IPS-15b (cell line): Measurements from ENCODE around the gene EMP1.

Experiments used
- H3K27me3 ChIP-seq: one replicate; pipeline ENCODE4 v1.6.1; 2013; ENCODE audit warnings: low read length; ENCODE audit not compliant: control insufficient read depth, insufficient read depth
- H3K36me3 ChIP-seq: one replicate; pipeline ENCODE4 v1.6.1; 2013; ENCODE audit warnings: low read length; ENCODE audit not compliant: control insufficient read depth, insufficient read depth
- H3K4me1 ChIP-seq: one replicate; pipeline ENCODE4 v1.6.1; 2013; ENCODE audit warnings: mild to moderate bottlenecking, low read length; ENCODE audit not compliant: control insufficient read depth, insufficient read depth
- H3K4me3 ChIP-seq: one replicate; pipeline ENCODE4 v1.5.1; 2013; ENCODE audit warnings: low read depth, low read length
- H3K9ac ChIP-seq: one replicate; pipeline ENCODE4 v1.6.1; 2013; ENCODE audit warnings: low read depth, mild to moderate bottlenecking, low read length
- H3K9me3 ChIP-seq: one replicate; pipeline ENCODE4 v1.6.1; 2013; ENCODE audit warnings: mild to moderate bottlenecking, low read length; ENCODE audit not compliant: control insufficient read depth, insufficient read depth

EMP1 gene

GRCh38 chr12:13238204-13238603 lies 41.7 kb downstream of the EMP1 start:
- no peaks in the 10 kb centered on the region for H3K4me1 ChIP-seq
- no peak overlapping the region for H3K9ac ChIP-seq
- no peaks in the 10 kb centered on the region for H3K27me3 ChIP-seq
- H3K36me3 ChIP-seq, result no peaks in the 10 kb centered on the region
- H3K9me3 ChIP-seq, result no peaks in the 10 kb centered on the region
- H3K4me3 ChIP-seq, result no peak overlapping the region

DNA sequence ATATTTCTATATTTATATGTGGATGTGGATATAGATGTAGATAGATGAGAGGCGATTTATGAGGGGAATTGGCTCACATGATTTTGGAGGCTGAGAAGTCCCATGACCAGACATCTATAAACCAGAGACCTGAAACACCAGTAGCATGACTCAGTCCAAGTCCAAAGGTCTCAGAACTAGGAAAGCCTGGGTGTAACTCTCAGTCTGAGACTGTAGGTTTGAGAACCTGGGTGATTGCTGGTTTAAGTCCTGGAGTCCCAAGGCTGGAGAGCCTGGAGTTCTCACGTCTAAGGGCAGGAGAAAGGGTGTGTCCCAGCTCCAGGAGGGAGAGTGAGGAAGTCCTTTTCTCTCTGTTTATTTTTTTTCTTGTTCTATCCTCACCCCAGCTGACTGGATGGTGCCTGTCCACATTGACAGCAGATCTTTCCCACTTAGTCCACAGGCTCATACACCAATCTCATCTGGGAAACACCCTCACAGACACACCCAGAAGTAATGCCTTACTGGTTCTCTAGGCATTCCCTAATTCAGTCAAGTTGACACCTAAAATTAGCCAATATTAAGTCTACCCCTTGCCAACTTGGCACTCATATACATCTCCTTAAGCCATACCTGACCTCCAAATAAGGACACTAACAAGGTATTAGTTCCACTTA lies 45.4 kb downstream of the EMP1 start:
- H3K4me1 ChIP-seq, result no peaks in the 10 kb centered on the region
- no peak overlapping the region for H3K9ac ChIP-seq
- H3K36me3 ChIP-seq, result no peaks in the 10 kb centered on the region
- no peaks in the 10 kb centered on the region for H3K9me3 ChIP-seq
- H3K4me3 ChIP-seq, result no peak overlapping the region
- H3K27me3 ChIP-seq, result no peaks in the 10 kb centered on the region

- H3K27me3 ChIP-seq, result no peaks in the 10 kb centered on the region
- H3K9me3 ChIP-seq, result no peaks in the 10 kb centered on the region
- H3K9ac ChIP-seq, result no peak overlapping the region
- no peaks in the 10 kb centered on the region for H3K4me1 ChIP-seq
- H3K36me3 ChIP-seq, result no peaks in the 10 kb centered on the region
- no peak overlapping the region for H3K4me3 ChIP-seq
These were observed 46.4 kb downstream of the EMP1 start for GRCh38 chr12:13242936-13243335.

GRCh38 chr12:13243516-13244070 lies 47.1 kb downstream of the EMP1 start:
- H3K27me3 ChIP-seq, result no peaks in the 10 kb centered on the region
- no peak overlapping the region for H3K9ac ChIP-seq
- H3K4me3 ChIP-seq, result no peak overlapping the region
- H3K36me3 ChIP-seq, result no peaks in the 10 kb centered on the region
- no peaks in the 10 kb centered on the region for H3K9me3 ChIP-seq
- no peaks in the 10 kb centered on the region for H3K4me1 ChIP-seq

GRCh38 chr12:13247596-13247995 lies 51.1 kb downstream of the EMP1 start:
- H3K27me3 ChIP-seq, result no peaks in the 10 kb centered on the region
- H3K9me3 ChIP-seq, result no peaks in the 10 kb centered on the region
- H3K36me3 ChIP-seq, result no peaks in the 10 kb centered on the region
- no peak overlapping the region for H3K9ac ChIP-seq
- no peaks in the 10 kb centered on the region for H3K4me1 ChIP-seq
- H3K4me3 ChIP-seq, result no peak overlapping the region

DNA sequence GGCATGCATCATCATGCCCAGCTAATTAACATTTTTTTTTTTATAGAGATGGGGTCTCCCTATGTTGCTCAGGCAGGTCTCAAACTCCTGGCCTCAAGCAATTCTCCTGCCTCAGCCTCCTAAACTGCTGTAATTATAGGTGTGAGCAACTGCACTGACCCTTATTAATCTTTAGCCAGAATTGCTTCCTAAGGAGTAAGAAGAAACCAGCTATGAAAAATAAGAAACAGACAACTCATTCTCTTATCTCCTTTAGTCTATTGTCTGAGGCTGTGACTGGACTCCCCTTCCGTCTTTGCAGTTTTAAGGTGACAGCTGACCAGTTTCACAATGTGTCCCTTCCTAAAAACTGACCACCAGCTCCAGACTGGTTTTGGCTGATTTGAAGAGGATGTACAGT lies 52.4 kb downstream of the EMP1 start:
- H3K27me3 ChIP-seq, result no peaks in the 10 kb centered on the region
- no peaks in the 10 kb centered on the region for H3K9me3 ChIP-seq
- no peak overlapping the region for H3K4me3 ChIP-seq
- no peaks in the 10 kb centered on the region for H3K36me3 ChIP-seq
- no peaks in the 10 kb centered on the region for H3K4me1 ChIP-seq
- no peak overlapping the region for H3K9ac ChIP-seq

- Histone ChIP-seq H3K4me1 (peaks cover 4% of the 10 kb centered on the region), H3K4me3 (no peak overlapping the region), H3K36me3 (no peaks in the 10 kb centered on the region), H3K27me3 (no peaks in the 10 kb centered on the region), H3K9me3 (no peaks in the 10 kb centered on the region), H3K9ac (no peak overlapping the region)
These were observed 53.9 kb downstream of the EMP1 start for GRCh38 chr12:13250416-13250815.

GRCh38 chr12:13251521-13251920 lies 55.0 kb downstream of the EMP1 start:
- no peaks in the 10 kb centered on the region for H3K36me3 ChIP-seq
- H3K4me1 ChIP-seq, result peaks cover 8% of the 10 kb centered on the region
- H3K27me3 ChIP-seq, result no peaks in the 10 kb centered on the region
- no peaks in the 10 kb centered on the region for H3K9me3 ChIP-seq
- H3K4me3 ChIP-seq, result no peak overlapping the region
- no peak overlapping the region for H3K9ac ChIP-seq

DNA sequence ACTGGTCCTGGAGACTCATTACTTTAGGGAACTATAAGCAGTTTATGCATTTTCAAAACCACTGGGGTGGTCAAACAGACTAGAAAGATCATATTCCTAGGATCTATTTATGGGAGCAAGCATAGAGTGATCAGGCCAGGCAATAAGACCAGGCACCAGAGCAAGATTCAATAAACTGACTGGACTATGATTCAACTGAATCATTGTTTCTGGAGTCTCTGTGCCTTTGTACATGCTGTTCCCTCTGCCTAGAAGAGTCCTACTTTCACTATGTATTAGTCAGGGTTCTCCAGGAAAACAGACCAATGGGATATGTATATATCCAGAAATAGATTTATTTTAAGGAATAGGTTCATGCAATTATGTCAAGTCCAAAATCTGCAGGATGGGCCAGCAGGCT lies 55.5 kb downstream of the EMP1 start:
- Histone ChIP-seq H3K4me3 (no peak overlapping the region), H3K4me1 (peaks cover 8% of the 10 kb centered on the region), H3K27me3 (no peaks in the 10 kb centered on the region)

DNA sequence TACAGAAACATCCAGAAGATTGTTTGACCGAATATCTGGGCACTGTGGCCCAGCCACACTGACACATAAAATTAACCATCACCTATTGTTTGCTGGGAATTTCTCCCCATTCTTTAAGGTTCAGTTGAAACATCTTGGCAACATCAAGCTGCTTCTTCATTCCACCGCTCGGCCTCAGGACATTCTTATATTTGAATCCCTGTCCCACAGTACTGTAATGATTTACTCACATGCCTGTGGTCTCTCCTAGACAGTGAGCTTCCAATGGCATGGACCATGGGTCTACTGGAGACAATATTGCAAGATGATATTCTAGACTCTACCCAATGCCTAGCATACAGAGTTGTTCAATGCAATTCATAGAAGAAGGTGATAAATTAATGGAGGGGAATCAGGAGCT lies 56.1 kb downstream of the EMP1 start:
- H3K4me3 ChIP-seq, result no peak overlapping the region
- H3K9ac ChIP-seq, result no peak overlapping the region
- H3K27me3 ChIP-seq, result no peaks in the 10 kb centered on the region
- H3K9me3 ChIP-seq, result no peaks in the 10 kb centered on the region
- peaks cover 8% of the 10 kb centered on the region for H3K4me1 ChIP-seq
- H3K36me3 ChIP-seq, result no peaks in the 10 kb centered on the region

More for the DNA sequence above, 55.5 kb downstream of the EMP1 start:
- H3K9ac ChIP-seq, result no peak overlapping the region
- H3K9me3 ChIP-seq, result no peaks in the 10 kb centered on the region
- H3K36me3 ChIP-seq, result no peaks in the 10 kb centered on the region

DNA sequence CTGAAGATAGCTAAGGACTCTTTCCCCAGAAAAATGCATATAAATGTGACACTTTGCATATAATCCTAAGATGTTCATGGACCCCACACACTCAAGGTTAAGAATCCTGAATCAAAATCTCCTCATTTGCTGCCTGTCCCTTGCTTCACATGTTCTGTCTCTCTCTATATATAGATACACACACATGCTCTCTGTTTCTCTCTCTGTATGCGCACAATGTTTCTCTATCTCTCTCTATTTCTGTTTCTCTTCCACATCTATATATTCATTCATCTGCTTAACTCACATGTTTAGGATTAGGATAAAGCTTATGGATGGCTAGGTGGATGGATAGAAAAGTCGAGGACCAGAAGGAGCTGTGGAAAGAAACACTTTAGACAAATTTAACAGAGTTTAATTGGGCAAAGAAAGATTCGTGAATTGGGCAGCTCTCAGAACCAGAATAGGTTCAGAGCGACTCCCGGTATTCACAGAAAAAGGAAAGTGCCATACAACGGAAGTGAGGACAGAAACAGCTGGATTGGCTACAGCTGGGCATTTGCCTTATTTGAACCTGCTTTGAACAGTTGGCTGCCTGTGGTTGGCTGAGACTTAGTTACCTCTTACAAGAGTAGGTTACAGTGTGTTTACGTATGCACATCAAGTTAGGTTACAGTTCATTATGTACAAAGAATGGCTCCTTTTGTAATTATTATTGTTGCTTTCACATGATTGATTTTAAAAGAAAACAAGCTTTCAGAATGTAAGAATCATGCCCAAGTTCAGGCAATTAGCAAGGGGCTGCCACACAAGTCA lies 57.6 kb downstream of the EMP1 start:
- H3K4me3 ChIP-seq, result no peak overlapping the region
- H3K36me3 ChIP-seq, result no peaks in the 10 kb centered on the region
- H3K9me3 ChIP-seq, result no peaks in the 10 kb centered on the region
- no peak overlapping the region for H3K9ac ChIP-seq
- H3K4me1 ChIP-seq, result peaks cover 8% of the 10 kb centered on the region
- no peaks in the 10 kb centered on the region for H3K27me3 ChIP-seq
